ENCODE data around the gene BRAT1. TPM values are rescaled to one million over a fixed set of nuclear protein-coding genes. Genes with fewer than 3 reads are reported as not detected.

Gene BRAT1
- total and polyA plus RNA-seq, 8 donors, result 22.5 to 41.4 (median 28.0) TPM

DNA sequence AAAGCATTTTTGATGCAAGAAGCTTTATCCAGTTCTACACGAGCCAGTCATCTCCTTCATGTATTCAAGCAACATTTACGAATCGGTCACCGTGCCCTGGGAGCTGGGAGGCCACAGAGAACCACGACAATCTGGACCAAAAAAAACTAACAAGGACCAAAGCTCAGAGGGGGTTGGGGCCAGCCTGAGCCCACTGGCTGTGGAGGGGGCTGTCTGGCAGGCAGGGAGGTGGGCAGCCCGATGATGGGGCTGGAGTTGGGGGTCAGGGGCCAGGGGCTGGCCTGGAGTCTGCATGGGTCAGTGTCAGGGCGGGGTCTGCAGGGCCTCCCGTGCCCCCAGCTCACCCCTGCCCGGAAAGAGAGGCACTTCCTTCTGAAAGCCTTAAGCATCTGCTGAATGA, 66.6 kb downstream of the BRAT1 start:
- TF ChIP-seq, protein P1, sequence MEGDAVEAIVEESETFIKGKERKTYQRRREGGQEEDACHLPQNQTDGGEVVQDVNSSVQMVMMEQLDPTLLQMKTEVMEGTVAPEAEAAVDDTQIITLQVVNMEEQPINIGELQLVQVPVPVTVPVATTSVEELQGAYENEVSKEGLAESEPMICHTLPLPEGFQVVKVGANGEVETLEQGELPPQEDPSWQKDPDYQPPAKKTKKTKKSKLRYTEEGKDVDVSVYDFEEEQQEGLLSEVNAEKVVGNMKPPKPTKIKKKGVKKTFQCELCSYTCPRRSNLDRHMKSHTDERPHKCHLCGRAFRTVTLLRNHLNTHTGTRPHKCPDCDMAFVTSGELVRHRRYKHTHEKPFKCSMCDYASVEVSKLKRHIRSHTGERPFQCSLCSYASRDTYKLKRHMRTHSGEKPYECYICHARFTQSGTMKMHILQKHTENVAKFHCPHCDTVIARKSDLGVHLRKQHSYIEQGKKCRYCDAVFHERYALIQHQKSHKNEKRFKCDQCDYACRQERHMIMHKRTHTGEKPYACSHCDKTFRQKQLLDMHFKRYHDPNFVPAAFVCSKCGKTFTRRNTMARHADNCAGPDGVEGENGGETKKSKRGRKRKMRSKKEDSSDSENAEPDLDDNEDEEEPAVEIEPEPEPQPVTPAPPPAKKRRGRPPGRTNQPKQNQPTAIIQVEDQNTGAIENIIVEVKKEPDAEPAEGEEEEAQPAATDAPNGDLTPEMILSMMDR (IDR thresholded peaks at IDR 0.05), result no peak
- ATAC-seq (no peak), DNase-seq (no peak)
- Histone ChIP-seq H3K9me3 (no peaks in the 10 kb centered on the region), H3K27me3 (no peaks in the 10 kb centered on the region), H3K27ac (no peak overlapping the region), H3K4me3 (no peak overlapping the region), H3K4me1 (peaks cover 0 to 5% of the 10 kb centered on the region in 2 donors), H3K36me3 (no peaks in the 10 kb centered on the region)
- intact Hi-C loops (cut with DNase I), result no loop called here

DNA sequence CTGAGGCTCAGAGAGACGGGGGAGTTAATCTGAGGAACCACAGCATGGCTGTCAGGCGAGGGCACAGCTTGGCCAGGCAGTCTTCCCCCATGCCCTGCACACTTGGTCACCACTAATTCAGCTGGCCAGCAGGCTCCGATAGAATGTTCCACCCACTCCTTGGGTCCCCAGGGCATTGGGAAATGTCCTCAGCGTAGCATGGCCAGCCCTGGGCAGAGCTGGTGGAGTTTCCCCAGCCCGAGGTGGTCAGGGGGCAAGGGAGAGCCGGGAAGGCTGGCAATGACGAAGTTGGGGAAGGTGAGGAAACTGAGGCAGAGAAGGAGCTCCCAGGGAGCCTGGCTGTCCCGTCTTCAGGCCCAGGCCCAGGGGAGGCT, 67.1 kb downstream of the BRAT1 start:
- peaks cover 0 to 1% of the 10 kb centered on the region in 2 donors for H3K9me3 ChIP-seq
- intact Hi-C loops (cut with DNase I), result no loop called here
- H3K4me1 ChIP-seq, result peaks cover 0 to under 1% of the 10 kb centered on the region in 2 donors
- H3K4me3 ChIP-seq, result no peak overlapping the region
- TF ChIP-seq, protein P1 (IDR thresholded peaks at IDR 0.05), result no peak
- H3K27ac ChIP-seq, result no peak overlapping the region
- H3K36me3 ChIP-seq, result no peaks in the 10 kb centered on the region
- ATAC-seq (no peak), DNase-seq (no peak)
- no peaks in the 10 kb centered on the region for H3K27me3 ChIP-seq

Small RNAs within 50 kb of the gene (microRNA-seq; reads per million reads assigned to microRNA genes)
- 0 to 0.17 reads per million in 2 donors for gene MIR4648

Other genes starting within 250 kb of the BRAT1 start
- 10 to 100 TPM; 48.2 to 60.5 TPM for gene SNX8, start 241.1 kb downstream of the BRAT1 start, total RNA-seq
- gene SNX8, start 241.1 kb downstream of the BRAT1 start, polyA plus RNA-seq (ENCODE audit: insufficient read length in 6 of 6), result 10 to 100 TPM; 17.0 to 29.8 (median 24.1) TPM
- gene EIF3B, start 200.7 kb downstream of the BRAT1 start, total RNA-seq, result 100 to 1,000 TPM in 1 of 2 donors, 10 to 100 TPM in 1; 91.4 to 131 TPM
- 100 to 1,000 TPM; 142 to 168 (median 159) TPM for gene EIF3B, start 200.7 kb downstream of the BRAT1 start, polyA plus RNA-seq (ENCODE audit: insufficient read length in 6 of 6)
- gene CHST12, start 151.9 kb downstream of the BRAT1 start, total RNA-seq, result 10 to 100 TPM; 19.2 to 27.1 TPM
- 10 to 100 TPM; 11.7 to 18.4 (median 13.2) TPM for gene CHST12, start 151.9 kb downstream of the BRAT1 start, polyA plus RNA-seq (ENCODE audit: insufficient read length in 6 of 6)
- not detected for gene GRIFIN, start 79.1 kb downstream of the BRAT1 start, total RNA-seq
- under 1 TPM in 3 of 6 donors, not detected in 3; 0.22 to 0.31 (median 0.26) TPM for gene GRIFIN, start 79.1 kb downstream of the BRAT1 start, polyA plus RNA-seq (ENCODE audit: insufficient read length in 6 of 6)
- gene LFNG, start 35.8 kb downstream of the BRAT1 start, total RNA-seq, result 10 to 100 TPM; 38.0 to 59.2 TPM
- gene LFNG, start 35.8 kb downstream of the BRAT1 start, polyA plus RNA-seq (ENCODE audit: insufficient read length in 6 of 6), result 10 to 100 TPM in 3 of 6 donors, 1 to 10 TPM in 3; 5.2 to 12.5 (median 9.9) TPM
- gene IQCE, start 3.5 kb upstream of the BRAT1 start, total RNA-seq, result 10 to 100 TPM; 19.0 to 19.3 TPM
- 10 to 100 TPM; 14.7 to 25.1 (median 18.3) TPM for gene IQCE, start 3.5 kb upstream of the BRAT1 start, polyA plus RNA-seq (ENCODE audit: insufficient read length in 6 of 6)
- 100 to 1,000 TPM in 1 of 2 donors, 10 to 100 TPM in 1; 82.9 to 105 TPM for gene TTYH3, start 76.5 kb upstream of the BRAT1 start, total RNA-seq
- gene TTYH3, start 76.5 kb upstream of the BRAT1 start, polyA plus RNA-seq (ENCODE audit: insufficient read length in 6 of 6), result 100 to 1,000 TPM in 4 of 6 donors, 10 to 100 TPM in 2; 93.1 to 153 (median 120) TPM
- gene AMZ1, start 132.7 kb upstream of the BRAT1 start, total RNA-seq, result 1 to 10 TPM in 1 of 2 donors, under 1 TPM in 1; 0.13 to 1.3 TPM
- gene AMZ1, start 132.7 kb upstream of the BRAT1 start, polyA plus RNA-seq (ENCODE audit: insufficient read length in 6 of 6), result 1 to 10 TPM in 1 of 6 donors, under 1 TPM in 5; 0.50 to 1.7 (median 0.71) TPM

Data from left lung (tissue), 10 donors.